K562 (cell line): ENCODE results near the gene HSD17B12. TPM values are rescaled to one million over a fixed set of nuclear protein-coding genes. Genes with fewer than 3 reads are reported as not detected.

Experiments used
- ATAC-seq: fragments of 200-7000 bp; cut with Tn5 transposase; 3 replicates; pipeline ENCODE4 v1.9.1; 2020; ENCODE audit warnings: moderate library complexity
- BruUV-seq: library from RNA; stranded (reverse); fragments of 400-500 nt; replicated peaks from 2 replicates; lab custom pipeline; 2021; lab: Mats Ljungman, UMichigan
- CTCF ChIA-PET: fragments of 300-600 bp; formaldehyde crosslinking; extraction: SDS; loops from one replicate; lab custom pipeline; 2021; ENCODE audit warnings: low intra/inter-chr PET ratio; lab: Yijun Ruan, JAX
- POLR2A ChIA-PET: fragments of 300-600, 350-650 bp; sonication (Branson Sonifier 250); formaldehyde crosslinking; extraction: SDS; loops from one replicate; lab custom pipeline; 2021; ENCODE audit warnings: antibody characterized with exemption, inconsistent platforms; lab: Yijun Ruan, JAX
- DNase-seq, 4 experiments: peaks; one replicate each; pipeline versions ENCODE4 v3.0.0 to v3.0.0-alpha.2; 2011 to 2018; ENCODE audit warnings: low spot score in 3 of 4, mixed read lengths in 3 of 4; ENCODE audit errors: extremely low read depth in 1 of 4
- FAIRE-seq: peaks from 2 replicates; lab custom pipeline; 2011; peaks lifted over from hg19 to GRCh38; lab: Jason Lieb, UNC
- H2AFZ ChIP-seq: 2 replicates; pipeline ENCODE4 v1.6.0; 2011; ENCODE audit warnings: low read depth, low read length, control low read depth, inconsistent platforms
- H3K27ac ChIP-seq: fragments of 200-600 bp; 3 replicates; pipeline ENCODE4 v1.8.0; 2011; ENCODE audit warnings: low read depth, mild to moderate bottlenecking, control low read depth, inconsistent platforms, low read length, moderate library complexity, mixed read lengths; ENCODE audit errors: extremely low read depth
- H3K27me3 ChIP-seq, 2 experiments: fragments of 300-600 bp in 1 of 2; 2 replicates in 1 of 2; 3 replicates in 1 of 2; pipeline versions ENCODE4 v1.6.0 to v1.8.0; 2011; ENCODE audit warnings: inconsistent platforms in 2 of 2, low read length in 2 of 2, mild to moderate bottlenecking in 1 of 2, mixed read lengths in 1 of 2, moderate library complexity in 1 of 2; ENCODE audit not compliant: control insufficient read depth in 2 of 2, insufficient read depth in 2 of 2
- H3K36me3 ChIP-seq: fragments of 300-600 bp; 3 replicates; pipeline ENCODE4 v1.8.0; 2011; ENCODE audit warnings: mild to moderate bottlenecking, low read length, inconsistent platforms; ENCODE audit not compliant: control insufficient read depth, insufficient read depth
- H3K4me1 ChIP-seq, 2 experiments: fragments of 200-600 bp in 1 of 2; replicated peaks in 1 of 2; 2 replicates in 1 of 2; 3 replicates in 1 of 2; pipeline versions ENCODE4 v1.5.1 to v1.8.0; 2011; ENCODE audit warnings: inconsistent platforms in 2 of 2, low read length in 2 of 2, mild to moderate bottlenecking in 1 of 2, mixed read lengths in 1 of 2, moderate library complexity in 1 of 2; ENCODE audit not compliant: control insufficient read depth in 2 of 2, insufficient read depth in 2 of 2
- H3K4me2 ChIP-seq: 2 replicates; pipeline ENCODE4 v1.6.1; 2011; ENCODE audit warnings: low read length, control low read depth, inconsistent platforms, mixed read lengths; ENCODE audit not compliant: insufficient read depth
- H3K4me3 ChIP-seq: fragments of 200-600 bp; sonication (generic), shearing (Covaris generic); 2 replicates; pipeline ENCODE4 v1.5.1; 2016; ENCODE audit warnings: control low read depth, inconsistent platforms
- H3K79me2 ChIP-seq: fragments of 200-600 bp; 3 replicates; pipeline ENCODE4 v1.8.0; 2011; ENCODE audit warnings: low read length, inconsistent platforms; ENCODE audit not compliant: control insufficient read depth, insufficient read depth
- H3K9ac ChIP-seq, 2 experiments: 2 replicates each; pipeline versions ENCODE4 v1.6.0 to v1.6.1; 2011; ENCODE audit warnings: low read depth in 2 of 2, low read length in 2 of 2, control low read depth in 1 of 2, inconsistent platforms in 1 of 2, mild to moderate bottlenecking in 1 of 2, mixed read lengths in 1 of 2; ENCODE audit not compliant: insufficient read depth in 1 of 2
- H3K9me1 ChIP-seq: one replicate; pipeline ENCODE4 v1.6.0; 2011; ENCODE audit warnings: inconsistent platforms, mild to moderate bottlenecking, low read length, moderate library complexity; ENCODE audit not compliant: control insufficient read depth, insufficient read depth
- H3K9me3 ChIP-seq: replicated peaks from 2 replicates; pipeline ENCODE4 v1.5.1; 2011; ENCODE audit warnings: low read depth, low read length, inconsistent platforms; ENCODE audit not compliant: control insufficient read depth, insufficient read depth
- H4K20me1 ChIP-seq: replicated peaks from 2 replicates; pipeline ENCODE4 v1.6.1; 2011; ENCODE audit warnings: low read length, inconsistent platforms, mixed read lengths; ENCODE audit not compliant: control insufficient read depth, insufficient read depth
- BRD9 ChIP-seq: fragments of 450-650 bp; IDR thresholded peaks from 2 replicates; pipeline ENCODE4 v1.6.1; 2018; ENCODE audit warnings: low read depth; ENCODE audit not compliant: partially characterized antibody
- CHCHD3 ChIP-seq: fragments of 250-450 bp; sonication (Bioruptor Pico); IDR thresholded peaks from 2 replicates; pipeline ENCODE4 v2.1.2; 2022; ENCODE audit warnings: mild to moderate bottlenecking
- KLF1 ChIP-seq: fragments of 450-650 bp; IDR thresholded peaks from 2 replicates; pipeline ENCODE4 v1.6.1; 2016; ENCODE audit warnings: missing genetic modification characterization, missing compliant biosample characterization
- THRA ChIP-seq: fragments of 450-650 bp; IDR thresholded peaks from 2 replicates; pipeline ENCODE4 v1.6.1; 2017; ENCODE audit warnings: mild to moderate bottlenecking, moderate library complexity
- WHSC1 ChIP-seq: IDR thresholded peaks from one replicate; pipeline ENCODE4 v1.6.1; 2012; ENCODE audit warnings: low read length, control low read depth, inconsistent platforms
- ZNF282 ChIP-seq: sonication (generic); formaldehyde crosslinking; IDR thresholded peaks from 2 replicates; pipeline ENCODE4 v1.8.1; 2023; ENCODE audit warnings: missing genetic modification reagents
- WGBS: fragments of 100-300 bp; shearing (Covaris generic); methylation state at CpG from one replicate; pipeline ENCODE4 v1.1.6; 2016; ENCODE audit warnings: low coverage, mixed read lengths; ENCODE audit not compliant: insufficient coverage; ENCODE audit errors: missing lambda C conversion rate; 5-methylcytosine and 5-hydroxymethylcytosine counted together
- in situ Hi-C: fragments of 300-500 bp; cut with MboI; formaldehyde crosslinking; loops from 4 replicates; pipeline ENCODE4 v1.15.0; 2018; ENCODE audit warnings: inconsistent platforms, mixed read lengths
- intact Hi-C: fragments of 100-400 bp; cut with micrococcal nuclease; formaldehyde crosslinking; loops from 2 replicates; pipeline ENCODE4 v1.14.2; 2022
- polyA plus RNA-seq, 8 experiments: library from polyadenylated mRNA; depleted of rRNA in 4 of 8; stranded (reverse) in 5 of 8; unstranded in 3 of 8; fragments of >200 nt; fragmentation: Nextera tagmentation in 2 of 8; fragmentation: Illumina TruSeq in 1 of 8; extraction: Ambion mirVana in 2 of 8; extraction: Trizol in 1 of 8; gene quantifications; 2 replicates each; pipeline versions ENCODE4 v1.2.1 to v1.2.3, GENCODE V29; 2011 to 2014; ENCODE audit warnings: inconsistent platforms in 1 of 8, missing spikeins in 1 of 8
- total RNA-seq, 7 experiments: library from RNA; depleted of rRNA in 6 of 7; stranded (reverse); fragments of >200 nt in 6 of 7; fragmentation: Illumina TruSeq in 2 of 7; extraction: Trizol in 2 of 7; gene quantifications; 2 replicates each; pipeline versions ENCODE4 v1.2.1 to v1.2.3, GENCODE V29; 2011 to 2021; ENCODE audit warnings: low replicate concordance in 1 of 7

The HSD17B12 gene
- total and polyA plus RNA-seq, 9 of the 15 experiments (the other 6 are each of a cell fraction or from before 2014, with no cell fraction given): 9.1 to 34.5 (median 23.3) TPM

GRCh38 chr11:43845816-43846215 lies 165.3 kb downstream of the HSD17B12 start:
- in situ Hi-C loops: no loop called here
- H4K20me1 ChIP-seq: no peaks in the 10 kb centered on the region
- no peak overlapping the region for H3K27ac ChIP-seq
- no peak for DNase-seq
- TF ChIP-seq CHCHD3 (CRISPR knock-in tag) (no peak), WHSC1 (no peak), BRD9 (no peak), KLF1 (tag) (no peak), THRA (no peak), ZNF282 (CRISPR knock-in tag) (no peak)
- TF ChIP-seq, all 486 proteins: peak for 0
- CTCF ChIA-PET: no interaction called here
- Histone ChIP-seq H3K9ac (no peak overlapping the region), H3K4me1 (no peaks in the 10 kb centered on the region), H3K4me3 (no peak overlapping the region), H3K27me3 (peaks cover 0 to 3% of the 10 kb centered on the region in 2 experiments; a peak in 1 of 5 replicates), H3K79me2 (no peaks in the 10 kb centered on the region), H3K4me2 (no peak overlapping the region), H3K9me1 (no peaks in the 10 kb centered on the region), H2AFZ (no peak overlapping the region), H3K9me3 (no peaks in the 10 kb centered on the region), H3K36me3 (no peaks in the 10 kb centered on the region)
- intact Hi-C loops: no loop called here
- no TSS peak for BruUV-seq
- FAIRE-seq (no peak), ATAC-seq (no peak)
- WGBS: 15% methylated on average over 3 of the region's 3 CpGs
- POLR2A ChIA-PET: interaction anchor here (0.6 to 0.8 kb wide), 2 partner anchors 15 to 20 kb away, joined by 3 read pairs; no protein-coding TSS in a partner anchor
